ENCODE data around the gene MUC12. TPM values are rescaled to one million over a fixed set of nuclear protein-coding genes. Genes with fewer than 3 reads are reported as not detected.
"Not testable (repeated sequence)": the region's sequence is repeated elsewhere in the genome, so short reads cannot be mapped to it uniquely, and the experiment has no call there.

Gene MUC12
- total and polyA plus RNA-seq, 2 of the 8 experiments (the other 6 are each of a cell fraction or from before 2014, with no cell fraction given) = 7.7 to 16.2 TPM

- H3K79me2 ChIP-seq (ENCODE audit: control insufficient read depth in 1 of 2, insufficient read depth in 2 of 2, low read length in 2 of 2); H2BK20ac ChIP-seq (ENCODE audit: low read length); H3K36me3 ChIP-seq (ENCODE audit: control insufficient read depth in 2 of 4, insufficient read depth in 4 of 4, low read length in 3 of 4); H2BK120ac ChIP-seq (replicated peaks; ENCODE audit: low read depth, low read length); H3K4me1 ChIP-seq (replicated peaks in 1 of 4; ENCODE audit: control insufficient read depth in 3 of 4, insufficient read depth in 4 of 4, low read length in 3 of 4); H3K14ac ChIP-seq (ENCODE audit: insufficient read length); H2BK12ac ChIP-seq (ENCODE audit: low read depth, low read length); H3K18ac ChIP-seq (ENCODE audit: extremely low read depth, low read length); FAIRE-seq; DNase-seq (ENCODE audit: low read depth in 1 of 2, low spot score in 2 of 2); H3K27ac ChIP-seq (ENCODE audit: low read depth, low read length); H3K23ac ChIP-seq (ENCODE audit: insufficient read length); H4K8ac ChIP-seq (ENCODE audit: extremely low read depth, insufficient read depth, low read length); H4K91ac ChIP-seq (replicated peaks; ENCODE audit: insufficient read length, low read length); H3K79me1 ChIP-seq (ENCODE audit: low read depth, low read length); H2BK5ac ChIP-seq (ENCODE audit: low read depth, low read length); H2AK5ac ChIP-seq (ENCODE audit: low read depth, low read length); H3K9me3 ChIP-seq (ENCODE audit: insufficient read depth in 2 of 2, low read depth in 1 of 2, low read length in 1 of 2); H3K27me3 ChIP-seq (replicated peaks in 1 of 4; ENCODE audit: control insufficient read depth in 3 of 4, extremely low read depth in 1 of 4, insufficient read depth in 3 of 4, low read length in 3 of 4); POLR2A ChIA-PET (ENCODE audit: partially characterized antibody); H4K20me1 ChIP-seq (replicated peaks in 1 of 2; ENCODE audit: control insufficient read depth in 1 of 2, insufficient read depth in 2 of 2, low read length in 2 of 2); H3K9ac ChIP-seq (replicated peaks in 1 of 4; ENCODE audit: extremely low read depth in 1 of 4, low read depth in 3 of 4, low read length in 3 of 4); H2AFZ ChIP-seq (ENCODE audit: low read length); H3K4me3 ChIP-seq (ENCODE audit: extremely low read depth in 1 of 4, insufficient read depth in 2 of 4, low read depth in 3 of 4, low read length in 4 of 4); H3K4ac ChIP-seq (replicated peaks; ENCODE audit: insufficient read length, low read depth, low read length); H2BK15ac ChIP-seq (ENCODE audit: low read length); H3K56ac ChIP-seq (replicated peaks; ENCODE audit: insufficient read length, low read depth, low read length); H3K4me2 ChIP-seq (ENCODE audit: insufficient read depth in 1 of 2, low read depth in 2 of 2, low read length in 2 of 2); H3K23me2 ChIP-seq (ENCODE audit: low read depth, low read length); H4K5ac ChIP-seq (ENCODE audit: insufficient read length, low read depth, low read length): not testable (repeated sequence)
- CTCF ChIA-PET (ENCODE audit: partially characterized antibody) = interaction anchor here (1.4 kb wide), 1 partner anchor 11 kb away, joined by 7 read pairs; no protein-coding TSS in a partner anchor
- WGBS, 2 experiments (ENCODE audit: extremely low coverage in 1 of 2, insufficient coverage in 1 of 2, insufficient read length in 1 of 2, insufficient replicate concordance in 2 of 2, low coverage in 1 of 2, low lambda C conversion rate in 2 of 2, missing lambda C conversion rate in 1 of 2) = 91% methylated on average over 13 of the region's 14 CpGs; no CpG with 5 or more reads in 1 of the 2 experiments
Measured at GRCh38 chr7:100984241-100984918, 15.0 kb downstream of the MUC12 start.
